ENCODE data around the gene MSL1.

MSL1 gene

GRCh38 chr17:40074871-40075200, 46.9 kb upstream of the MSL1 start:
- H3K36me3 ChIP-seq, result peaks cover 16% of the 10 kb centered on the region
- no peak for DNase-seq
- no peak overlapping the region for H3K4me3 ChIP-seq (ENCODE audit: low read depth, low read length)
- H3K9me3 ChIP-seq (ENCODE audit: severe bottlenecking), result no peaks in the 10 kb centered on the region
- H3K27me3 ChIP-seq (ENCODE audit: insufficient read depth, low read depth, severe bottlenecking), result no peaks in the 10 kb centered on the region
- TF ChIP-seq CTCF (IDR thresholded peaks at IDR 0.05; ENCODE audit: low read depth, low read length), result no peak
- no peak overlapping the region for H3K27ac ChIP-seq

GRCh38 chr17:40075201-40075941, 46.4 kb upstream of the MSL1 start:
- DNase-seq, result peak; percentile 88
- Histone ChIP-seq H3K9me3 (ENCODE audit: severe bottlenecking) (no peaks in the 10 kb centered on the region), H3K4me3 (ENCODE audit: low read depth, low read length) (no peak overlapping the region), H3K27ac (peak overlapping the region; percentile 3; the same call in 1 of the 2 replicates), H3K36me3 (peaks cover 16% of the 10 kb centered on the region), H3K27me3 (ENCODE audit: insufficient read depth, low read depth, severe bottlenecking) (no peaks in the 10 kb centered on the region)
- TF ChIP-seq CTCF (IDR thresholded peaks at IDR 0.05; ENCODE audit: low read depth, low read length), result peak; percentile 97

- Histone ChIP-seq H3K9me3 (ENCODE audit: severe bottlenecking) (no peaks in the 10 kb centered on the region), H3K27ac (no peak overlapping the region)
Observed at GRCh38 chr17:40075942-40076498, 45.8 kb upstream of the MSL1 start.

GRCh38 chr17:40076591-40076990, 45.2 kb upstream of the MSL1 start:
- TF ChIP-seq CTCF (IDR thresholded peaks at IDR 0.05; ENCODE audit: low read depth, low read length), result no peak
- Histone ChIP-seq H3K36me3 (peaks cover 21% of the 10 kb centered on the region), H3K4me3 (ENCODE audit: low read depth, low read length) (no peak overlapping the region), H3K9me3 (ENCODE audit: severe bottlenecking) (no peaks in the 10 kb centered on the region), H3K27ac (peak overlapping the region; percentile 13; the same call in 1 of the 2 replicates), H3K27me3 (ENCODE audit: insufficient read depth, low read depth, severe bottlenecking) (no peaks in the 10 kb centered on the region)
- no peak for DNase-seq

More at GRCh38 chr17:40075942-40076498, 45.8 kb upstream of the MSL1 start:
- Histone ChIP-seq H3K4me3 (ENCODE audit: low read depth, low read length) (no peak overlapping the region), H3K36me3 (peaks cover 16% of the 10 kb centered on the region), H3K27me3 (ENCODE audit: insufficient read depth, low read depth, severe bottlenecking) (no peaks in the 10 kb centered on the region)
- no peak for TF ChIP-seq CTCF (IDR thresholded peaks at IDR 0.05; ENCODE audit: low read depth, low read length)
- DNase-seq, result no peak

- no peak for TF ChIP-seq CTCF (IDR thresholded peaks at IDR 0.05; ENCODE audit: low read depth, low read length)
- no peaks in the 10 kb centered on the region for H3K27me3 ChIP-seq (ENCODE audit: insufficient read depth, low read depth, severe bottlenecking)
- DNase-seq, result no peak
- H3K36me3 ChIP-seq, result peaks cover 27% of the 10 kb centered on the region
- no peaks in the 10 kb centered on the region for H3K9me3 ChIP-seq (ENCODE audit: severe bottlenecking)
- no peak overlapping the region for H3K4me3 ChIP-seq (ENCODE audit: low read depth, low read length)
- no peak overlapping the region for H3K27ac ChIP-seq
Observed at GRCh38 chr17:40079545-40079944, 42.2 kb upstream of the MSL1 start.
